Natural killer cell (primary cell): Measurements from ENCODE around the gene IREB2. TPM values are rescaled to one million over a fixed set of nuclear protein-coding genes. Genes with fewer than 3 reads are reported as not detected.

ENCODE experiments used
- ATAC-seq, 3 donors: fragments of 150-1000 bp in 2 of 3; fragments of 200-7000 bp in 1 of 3; cut with Tn5 transposase; 1 replicate in 1 of 3; 2 replicates in 2 of 3; pipeline ENCODE4 v1.10.0; 2021; ENCODE audit warnings: mild to moderate bottlenecking in 2 of 3, moderate library complexity in 2 of 3
- DNase-seq, 2 donors: peaks; one replicate each; pipeline versions ENCODE4 v3.0.0 to v3.0.0-alpha.2; 2013 to 2021; ENCODE audit warnings: mixed read lengths in 1 of 2
- H3K27ac ChIP-seq: one replicate; pipeline ENCODE4 v1.5.1; 2013; ENCODE audit warnings: mild to moderate bottlenecking, low read length
- H3K27me3 ChIP-seq: one replicate; pipeline ENCODE4 v1.6.1; 2013; ENCODE audit warnings: low read length; ENCODE audit not compliant: control insufficient read depth, insufficient read depth
- H3K36me3 ChIP-seq: one replicate; pipeline ENCODE4 v1.6.1; 2013; ENCODE audit warnings: low read length; ENCODE audit not compliant: control insufficient read depth, insufficient read depth
- H3K4me1 ChIP-seq: one replicate; pipeline ENCODE4 v1.6.1; 2013; ENCODE audit warnings: low read length; ENCODE audit not compliant: control insufficient read depth, insufficient read depth
- H3K4me3 ChIP-seq: one replicate; pipeline ENCODE4 v1.5.1; 2013; ENCODE audit warnings: low read length
- H3K9me3 ChIP-seq: one replicate; pipeline ENCODE4 v1.6.1; 2013; ENCODE audit warnings: low read length; ENCODE audit not compliant: control insufficient read depth, insufficient read depth
- H3K27ac Mint-ChIP-seq, 2 donors: one replicate each; pipeline ENCODE4 v1.8.0; 2022; ENCODE audit warnings: mild to moderate bottlenecking in 2 of 2, mixed read lengths in 2 of 2, moderate library complexity in 1 of 2
- H3K27me3 Mint-ChIP-seq, 2 donors: one replicate each; pipeline ENCODE4 v1.8.0; 2022; ENCODE audit warnings: low read depth in 2 of 2, mixed read lengths in 2 of 2
- H3K36me3 Mint-ChIP-seq: one replicate; pipeline ENCODE4 v1.8.0; 2022; ENCODE audit warnings: mixed read lengths
- H3K4me1 Mint-ChIP-seq, 2 donors: one replicate each; pipeline ENCODE4 v1.8.0; 2022; ENCODE audit warnings: mixed read lengths in 2 of 2
- H3K4me3 Mint-ChIP-seq: one replicate; pipeline ENCODE4 v1.8.0; 2022; ENCODE audit warnings: mild to moderate bottlenecking, moderate library complexity, mixed read lengths
- H3K9me3 Mint-ChIP-seq, 2 donors: one replicate each; pipeline ENCODE4 v1.8.0; 2022; ENCODE audit warnings: mixed read lengths in 2 of 2
- CTCF ChIP-seq: fragments of 200-600 bp; IDR thresholded peaks from one replicate; pipeline ENCODE4 v1.8.0; 2022; ENCODE audit warnings: antibody characterized with exemption
- WGBS: methylation state at CpG from one replicate; pipeline ENCODE4 v1.1.7; 2013; ENCODE audit warnings: missing lambda C conversion rate; ENCODE audit not compliant: insufficient coverage; 5-methylcytosine and 5-hydroxymethylcytosine counted together
- intact Hi-C: fragments of 100-400 bp; cut with micrococcal nuclease; formaldehyde crosslinking; loops from one replicate; pipeline ENCODE4 v1.14.2; 2022
- total RNA-seq, 4 donors: library from RNA; stranded (reverse); fragments of 120-200 nt in 1 of 4; gene quantifications; one replicate each; pipeline versions ENCODE4 v1.2.3 to v1.2.4, GENCODE V29; 2013 to 2022

IREB2 gene
- total RNA-seq, 3 donors from 2014 or later (not counting 1 experiment from before 2014, with no cell fraction given) = 84.9 to 121 (median 99.0) TPM

- no peak for TF ChIP-seq CTCF
- H3K4me3 Mint-ChIP-seq = no peak overlapping the region
- DNase-seq = no peak
- Histone ChIP-seq H3K4me3 (no peak overlapping the region), H3K36me3 (no peaks in the 10 kb centered on the region), H3K27me3 (peaks cover 2% of the 10 kb centered on the region), H3K9me3 (no peaks in the 10 kb centered on the region), H3K27ac (no peak overlapping the region), H3K4me1 (no peaks in the 10 kb centered on the region)
- H3K4me1 Mint-ChIP-seq = no peaks in the 10 kb centered on the region
- H3K9me3 Mint-ChIP-seq = no peaks in the 10 kb centered on the region
- no peak overlapping the region for H3K27ac Mint-ChIP-seq
- WGBS = 87% methylated on average over 3 of the region's 3 CpGs
- no peak for ATAC-seq
- peaks cover 6 to 8% of the 10 kb centered on the region in 2 donors for H3K27me3 Mint-ChIP-seq
- no peaks in the 10 kb centered on the region for H3K36me3 Mint-ChIP-seq
- intact Hi-C loops = no loop called here
These were observed 23.3 kb upstream of the IREB2 start for GRCh38 chr15:78414621-78415250.

- Mint-ChIP-seq H3K4me3 (no peak overlapping the region), H3K9me3 (no peaks in the 10 kb centered on the region), H3K36me3 (no peaks in the 10 kb centered on the region), H3K4me1 (no peaks in the 10 kb centered on the region), H3K27me3 (peaks cover 6 to 12% of the 10 kb centered on the region in 2 donors), H3K27ac (no peak overlapping the region)
- ATAC-seq (no peak), DNase-seq (no peak)
- H3K9me3 ChIP-seq = no peaks in the 10 kb centered on the region
- H3K27ac ChIP-seq = no peak overlapping the region
- peaks cover 2% of the 10 kb centered on the region for H3K27me3 ChIP-seq
- no peaks in the 10 kb centered on the region for H3K36me3 ChIP-seq
- 86% methylated on average over 3 of the region's 4 CpGs for WGBS
- intact Hi-C loops = no loop called here
- no peaks in the 10 kb centered on the region for H3K4me1 ChIP-seq
- no peak overlapping the region for H3K4me3 ChIP-seq
- no peak for TF ChIP-seq CTCF
These were observed 22.7 kb upstream of the IREB2 start for GRCh38 chr15:78415284-78415683.

GRCh38 chr15:78417754-78418630, 20.0 kb upstream of the IREB2 start:
- Mint-ChIP-seq H3K27me3 (peaks cover 9 to 17% of the 10 kb centered on the region in 2 donors), H3K4me1 (peaks cover 0 to 7% of the 10 kb centered on the region in 2 donors), H3K27ac (no peak overlapping the region), H3K4me3 (no peak overlapping the region), H3K9me3 (no peaks in the 10 kb centered on the region), H3K36me3 (no peaks in the 10 kb centered on the region)
- DNase-seq (no peak), ATAC-seq (no peak)
- 90% methylated on average over 6 of the region's 8 CpGs for WGBS
- H3K4me1 ChIP-seq = no peaks in the 10 kb centered on the region
- H3K4me3 ChIP-seq = no peak overlapping the region
- no peaks in the 10 kb centered on the region for H3K27me3 ChIP-seq
- no peak for TF ChIP-seq CTCF
- no peaks in the 10 kb centered on the region for H3K36me3 ChIP-seq
- no peaks in the 10 kb centered on the region for H3K9me3 ChIP-seq
- intact Hi-C loops = no loop called here
- no peak overlapping the region for H3K27ac ChIP-seq
